ENCODE data around the gene OR6C1. TPM values are rescaled to one million over a fixed set of nuclear protein-coding genes. Genes with fewer than 3 reads are reported as not detected.

OR6C1 gene
- total RNA-seq, 1 experiment from 2014 or later = not detected

- H3K36me3 Mint-ChIP-seq = no peaks in the 10 kb centered on the region
- DNase-seq (ENCODE audit: low spot score) (no peak), ATAC-seq (no peak)
- ChIA-PET CTCF (no interaction called here), POLR2A (no interaction called here)
- H3K4me3 Mint-ChIP-seq = no peak within 1 kb of the TSS
- H3K27ac Mint-ChIP-seq = no peak within 1 kb of the TSS
- TF ChIP-seq E2F4 (CRISPR knock-in tag; IDR thresholded peaks at IDR 0.05; ENCODE audit: borderline replicate concordance, low read depth) (no peak), AR (CRISPR knock-in tag; IDR thresholded peaks at IDR 0.05) (no peak)
- no peaks in the 10 kb centered on the region for H3K27me3 Mint-ChIP-seq (ENCODE audit: low read depth)
- no peaks in the 10 kb centered on the region for H3K4me1 Mint-ChIP-seq
- H3K9me3 Mint-ChIP-seq = no peaks in the 10 kb centered on the region
Observed at GRCh38 chr12:55362675-55363074, 48.5 kb downstream of the OR6C1 start, which contains the start of gene OR6C75. Gene OR6C75 (plus strand): TSS chr12:55362975. CDS start chr12:55365111, 2,136 bp downstream.

GRCh38 chr12:55365086-55365485 lies 50.9 kb downstream of the OR6C1 start:
- Mint-ChIP-seq H3K9me3 (no peaks in the 10 kb centered on the region), H3K27me3 (ENCODE audit: low read depth) (no peaks in the 10 kb centered on the region), H3K27ac (no peak overlapping the region), H3K4me1 (no peaks in the 10 kb centered on the region), H3K4me3 (no peak overlapping the region), H3K36me3 (no peaks in the 10 kb centered on the region)
- ChIA-PET CTCF (no interaction called here), POLR2A (no interaction called here)
- DNase-seq (ENCODE audit: low spot score) = no peak
- no peak for ATAC-seq
- TF ChIP-seq MXD4 (CRISPR knock-in tag; IDR thresholded peaks at IDR 0.05; ENCODE audit: borderline replicate concordance) = no peak
- no peak for TF ChIP-seq AR (CRISPR knock-in tag; IDR thresholded peaks at IDR 0.05)
- no peak for TF ChIP-seq NR2C2 (CRISPR knock-in tag; IDR thresholded peaks at IDR 0.05)
- TF ChIP-seq ZNF671 (CRISPR knock-in tag; IDR thresholded peaks at IDR 0.05) = no peak
- no peak for TF ChIP-seq USF2 (CRISPR knock-in tag; IDR thresholded peaks at IDR 0.05)
- no peak for TF ChIP-seq FOXK1 (CRISPR knock-in tag; IDR thresholded peaks at IDR 0.05)
- TF ChIP-seq ZNF263 (CRISPR knock-in tag; IDR thresholded peaks at IDR 0.05; ENCODE audit: low read depth) = no peak
- TF ChIP-seq ZNF423 (CRISPR knock-in tag; IDR thresholded peaks at IDR 0.05) = no peak

Other genes starting within 250 kb of the OR6C1 start
- not detected in 3 replicates for gene OR9K2, start 187.9 kb upstream of the OR6C1 start, total RNA-seq (2021)
- not detected in 3 replicates for gene OR10A7, start 93.3 kb upstream of the OR6C1 start, total RNA-seq (2021)
- not detected in 3 replicates for gene OR6C74, start 69.7 kb upstream of the OR6C1 start, total RNA-seq (2021)
- gene OR6C6, start 17.8 kb upstream of the OR6C1 start, total RNA-seq (2021) = not detected in 3 replicates
- gene OR6C3, start 16.4 kb downstream of the OR6C1 start, total RNA-seq (2021) = not detected in 3 replicates
- gene OR6C75, start 48.6 kb downstream of the OR6C1 start, total RNA-seq (2021) = not detected in 3 replicates
- not detected in 3 replicates for gene OR6C65, start 86.2 kb downstream of the OR6C1 start, total RNA-seq (2021)
- gene OR6C76, start 111.9 kb downstream of the OR6C1 start, total RNA-seq (2021) = not detected in 3 replicates
- not detected in 3 replicates for gene OR6C2, start 129.7 kb downstream of the OR6C1 start, total RNA-seq (2021)
- gene OR6C70, start 155.8 kb downstream of the OR6C1 start, total RNA-seq (2021) = not detected in 3 replicates
- gene OR6C68, start 178.0 kb downstream of the OR6C1 start, total RNA-seq (2021) = not detected in 3 replicates
- gene OR6C4, start 235.3 kb downstream of the OR6C1 start, total RNA-seq (2021) = not detected in 3 replicates

All from WTC11 (cell line).